Peyer's patch (tissue), 4 donors: ENCODE data around the gene KMT2E.

Experiments used
- POLR2A ChIP-seq, 2 donors: fragments of 450-650 bp; IDR thresholded peaks; one replicate each; pipeline ENCODE4 v1.5.1; 2017; ENCODE audit warnings: antibody characterized with exemption in 2 of 2, mild to moderate bottlenecking in 2 of 2, moderate library complexity in 2 of 2
- TF ChIP-seq, protein P1 (sequence below), 6 experiments: fragments of 450-650 bp in 4 of 6; fragments of 200-600 bp in 2 of 6; sonication (generic) in 1 of 6; IDR thresholded peaks; one replicate each; pipeline ENCODE4 v1.5.1; 2017 to 2019; ENCODE audit warnings: antibody characterized with exemption in 6 of 6, mild to moderate bottlenecking in 3 of 6, moderate library complexity in 1 of 6

DNA sequence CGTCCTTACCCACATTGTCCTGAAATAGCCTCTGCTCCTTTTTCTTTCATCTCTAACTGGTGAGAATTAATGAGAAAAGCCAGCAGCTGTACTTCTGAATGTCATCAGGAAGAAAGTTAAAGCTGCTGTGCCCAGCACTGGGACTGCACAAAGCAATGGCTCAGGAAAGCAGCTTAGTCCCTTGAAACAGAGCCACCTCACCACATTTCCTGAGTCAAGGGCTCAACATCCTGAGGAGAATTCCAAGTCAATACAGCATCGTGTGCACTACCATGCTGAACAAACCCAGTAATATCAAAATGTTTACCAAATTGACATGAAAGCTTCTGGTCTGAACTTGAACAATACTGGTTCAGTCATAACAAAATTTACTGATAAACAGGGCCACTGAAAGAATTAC, 140.1 kb downstream of the KMT2E start:
- no peak for TF ChIP-seq POLR2A (IDR thresholded peaks at IDR 0.05)
- TF ChIP-seq, protein P1, sequence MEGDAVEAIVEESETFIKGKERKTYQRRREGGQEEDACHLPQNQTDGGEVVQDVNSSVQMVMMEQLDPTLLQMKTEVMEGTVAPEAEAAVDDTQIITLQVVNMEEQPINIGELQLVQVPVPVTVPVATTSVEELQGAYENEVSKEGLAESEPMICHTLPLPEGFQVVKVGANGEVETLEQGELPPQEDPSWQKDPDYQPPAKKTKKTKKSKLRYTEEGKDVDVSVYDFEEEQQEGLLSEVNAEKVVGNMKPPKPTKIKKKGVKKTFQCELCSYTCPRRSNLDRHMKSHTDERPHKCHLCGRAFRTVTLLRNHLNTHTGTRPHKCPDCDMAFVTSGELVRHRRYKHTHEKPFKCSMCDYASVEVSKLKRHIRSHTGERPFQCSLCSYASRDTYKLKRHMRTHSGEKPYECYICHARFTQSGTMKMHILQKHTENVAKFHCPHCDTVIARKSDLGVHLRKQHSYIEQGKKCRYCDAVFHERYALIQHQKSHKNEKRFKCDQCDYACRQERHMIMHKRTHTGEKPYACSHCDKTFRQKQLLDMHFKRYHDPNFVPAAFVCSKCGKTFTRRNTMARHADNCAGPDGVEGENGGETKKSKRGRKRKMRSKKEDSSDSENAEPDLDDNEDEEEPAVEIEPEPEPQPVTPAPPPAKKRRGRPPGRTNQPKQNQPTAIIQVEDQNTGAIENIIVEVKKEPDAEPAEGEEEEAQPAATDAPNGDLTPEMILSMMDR (IDR thresholded peaks at IDR 0.05), result no peak
